Neural progenitor cell (in vitro differentiated cells): Measurements from ENCODE around the gene ZNF106. TPM values are rescaled to one million over a fixed set of nuclear protein-coding genes. Genes with fewer than 3 reads are reported as not detected.

Experiments used
- DNase-seq: peaks from one replicate; pipeline ENCODE4 v3.0.0-alpha.2; 2016; ENCODE audit warnings: low spot score
- H2AFZ ChIP-seq: fragments of 200-600 bp; sonication (generic); replicated peaks from 2 replicates; pipeline ENCODE4 v1.6.1; 2016; ENCODE audit warnings: antibody characterized with exemption
- H3F3A ChIP-seq: fragments of 200-600 bp; sonication (generic); 2 replicates; pipeline ENCODE4 v1.6.1; 2016; ENCODE audit warnings: antibody characterized with exemption, low read depth
- H3K27ac ChIP-seq: fragments of 200-600 bp; sonication (generic); 2 replicates; pipeline ENCODE4 v1.5.1; 2016; ENCODE audit warnings: mild to moderate bottlenecking
- H3K27me3 ChIP-seq: fragments of 200-600 bp; sonication (generic); 2 replicates; pipeline ENCODE4 v1.6.1; 2016; ENCODE audit warnings: mild to moderate bottlenecking, moderate library complexity
- H3K36me3 ChIP-seq: fragments of 200-600 bp; sonication (generic); 2 replicates; pipeline ENCODE4 v1.5.1; 2016
- H3K4me1 ChIP-seq: fragments of 200-600 bp; sonication (generic); 2 replicates; pipeline ENCODE4 v1.6.1; 2016; ENCODE audit warnings: mixed run types
- H3K4me2 ChIP-seq: fragments of 200-600 bp; sonication (generic); 2 replicates; pipeline ENCODE4 v1.6.1; 2016
- H3K4me3 ChIP-seq: fragments of 200-600 bp; sonication (generic); 2 replicates; pipeline ENCODE4 v1.5.1; 2016
- H3K79me2 ChIP-seq: fragments of 200-600 bp; sonication (generic); 2 replicates; pipeline ENCODE4 v1.6.1; 2016; ENCODE audit warnings: low read depth
- H3K9ac ChIP-seq: fragments of 200-600 bp; sonication (generic); 2 replicates; pipeline ENCODE4 v1.6.1; 2016
- H3K9me3 ChIP-seq: fragments of 200-600 bp; sonication (generic); 2 replicates; pipeline ENCODE4 v1.5.1; 2016; ENCODE audit warnings: low read depth
- H4K20me1 ChIP-seq: fragments of 200-600 bp; sonication (generic); 2 replicates; pipeline ENCODE4 v1.6.1; 2016; ENCODE audit warnings: low read depth
- H3K27ac Mint-ChIP-seq: 3 replicates; pipeline ENCODE4 v1.8.0; 2021; ENCODE audit warnings: mixed read lengths
- H3K27me3 Mint-ChIP-seq: 2 replicates; pipeline ENCODE4 v1.8.0; 2022; ENCODE audit warnings: low read depth, mild to moderate bottlenecking, inconsistent platforms, moderate library complexity, mixed read lengths; ENCODE audit not compliant: insufficient read depth
- H3K36me3 Mint-ChIP-seq: 3 replicates; pipeline ENCODE4 v1.8.0; 2021; ENCODE audit warnings: mixed read lengths
- H3K4me1 Mint-ChIP-seq: 3 replicates; pipeline ENCODE4 v1.8.0; 2021; ENCODE audit warnings: mixed read lengths
- H3K4me3 Mint-ChIP-seq: 3 replicates; pipeline ENCODE4 v1.8.0; 2021; ENCODE audit warnings: mild to moderate bottlenecking, moderate library complexity, mixed read lengths
- H3K9me3 Mint-ChIP-seq: 3 replicates; pipeline ENCODE4 v1.8.0; 2020; ENCODE audit warnings: mixed read lengths
- EZH2 ChIP-seq: fragments of 200-600 bp; sonication (generic); IDR thresholded peaks from 2 replicates; pipeline ENCODE4 v1.6.1; 2017; ENCODE audit warnings: antibody characterized with exemption, mild to moderate bottlenecking, moderate library complexity
- EZH2phosphoT487 ChIP-seq: fragments of 200-600 bp; sonication (generic); IDR thresholded peaks from 2 replicates; pipeline ENCODE4 v1.6.1; 2017; ENCODE audit warnings: antibody characterized with exemption
- total RNA-seq: library from RNA; depleted of rRNA; stranded (reverse); fragments of >200 nt; gene quantifications from 2 replicates; pipeline ENCODE4 v1.2.3, GENCODE V29; 2015; ENCODE audit warnings: low replicate concordance
- TF ChIP-seq, protein P1 (sequence below): fragments of 200-600 bp; sonication (generic); IDR thresholded peaks from 2 replicates; pipeline ENCODE4 v1.5.1; 2017; ENCODE audit warnings: antibody characterized with exemption, mild to moderate bottlenecking

Gene ZNF106
- total RNA-seq, 1 donor from 2014 or later = 72.2 TPM

GRCh38 chr15:42408178-42408577 lies 82.8 kb downstream of the ZNF106 start:
- TF ChIP-seq EZH2phosphoT487 = no peak
- TF ChIP-seq EZH2 = no peak
- TF ChIP-seq, protein P1, sequence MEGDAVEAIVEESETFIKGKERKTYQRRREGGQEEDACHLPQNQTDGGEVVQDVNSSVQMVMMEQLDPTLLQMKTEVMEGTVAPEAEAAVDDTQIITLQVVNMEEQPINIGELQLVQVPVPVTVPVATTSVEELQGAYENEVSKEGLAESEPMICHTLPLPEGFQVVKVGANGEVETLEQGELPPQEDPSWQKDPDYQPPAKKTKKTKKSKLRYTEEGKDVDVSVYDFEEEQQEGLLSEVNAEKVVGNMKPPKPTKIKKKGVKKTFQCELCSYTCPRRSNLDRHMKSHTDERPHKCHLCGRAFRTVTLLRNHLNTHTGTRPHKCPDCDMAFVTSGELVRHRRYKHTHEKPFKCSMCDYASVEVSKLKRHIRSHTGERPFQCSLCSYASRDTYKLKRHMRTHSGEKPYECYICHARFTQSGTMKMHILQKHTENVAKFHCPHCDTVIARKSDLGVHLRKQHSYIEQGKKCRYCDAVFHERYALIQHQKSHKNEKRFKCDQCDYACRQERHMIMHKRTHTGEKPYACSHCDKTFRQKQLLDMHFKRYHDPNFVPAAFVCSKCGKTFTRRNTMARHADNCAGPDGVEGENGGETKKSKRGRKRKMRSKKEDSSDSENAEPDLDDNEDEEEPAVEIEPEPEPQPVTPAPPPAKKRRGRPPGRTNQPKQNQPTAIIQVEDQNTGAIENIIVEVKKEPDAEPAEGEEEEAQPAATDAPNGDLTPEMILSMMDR = no peak
- Histone ChIP-seq H4K20me1 (no peaks in the 10 kb centered on the region), H3K27ac (no peak overlapping the region), H3K4me1 (no peaks in the 10 kb centered on the region), H3K36me3 (no peaks in the 10 kb centered on the region), H2AFZ (no peak overlapping the region), H3K9ac (no peak overlapping the region), H3K4me2 (no peak overlapping the region), H3K79me2 (no peaks in the 10 kb centered on the region), H3K27me3 (no peaks in the 10 kb centered on the region), H3K9me3 (no peaks in the 10 kb centered on the region), H3F3A (no peaks in the 10 kb centered on the region), H3K4me3 (no peak overlapping the region)
- Mint-ChIP-seq H3K27ac (peak overlapping the region; percentile 65), H3K36me3 (peaks cover 6% of the 10 kb centered on the region), H3K9me3 (no peaks in the 10 kb centered on the region), H3K4me1 (no peaks in the 10 kb centered on the region), H3K27me3 (peaks cover 3% of the 10 kb centered on the region), H3K4me3 (no peak overlapping the region)
- no peak for DNase-seq

GRCh38 chr15:42405863-42406482 lies 85.0 kb downstream of the ZNF106 start:
- H3K9me3 Mint-ChIP-seq = no peaks in the 10 kb centered on the region
- no peak for DNase-seq
- TF ChIP-seq EZH2 = no peak
- TF ChIP-seq EZH2phosphoT487 = no peak
- TF ChIP-seq, protein P1 = no peak
- H3K4me1 Mint-ChIP-seq = no peaks in the 10 kb centered on the region
- Histone ChIP-seq H3K4me3 (no peak overlapping the region), H3K4me2 (no peak overlapping the region), H4K20me1 (no peaks in the 10 kb centered on the region), H3K27ac (no peak overlapping the region), H3K9me3 (no peaks in the 10 kb centered on the region), H3K79me2 (no peaks in the 10 kb centered on the region), H3F3A (no peaks in the 10 kb centered on the region), H3K36me3 (no peaks in the 10 kb centered on the region), H3K4me1 (no peaks in the 10 kb centered on the region), H3K9ac (no peak overlapping the region), H2AFZ (no peak overlapping the region), H3K27me3 (no peaks in the 10 kb centered on the region)
- H3K27ac Mint-ChIP-seq = no peak overlapping the region
- H3K4me3 Mint-ChIP-seq = no peak overlapping the region
- H3K36me3 Mint-ChIP-seq = peaks cover 2% of the 10 kb centered on the region
- peaks cover 3% of the 10 kb centered on the region for H3K27me3 Mint-ChIP-seq

- Histone ChIP-seq H3K27ac (no peak overlapping the region), H3K27me3 (no peaks in the 10 kb centered on the region), H3K9me3 (no peaks in the 10 kb centered on the region), H3K36me3 (no peaks in the 10 kb centered on the region), H3K9ac (no peak overlapping the region), H3K79me2 (no peaks in the 10 kb centered on the region), H4K20me1 (no peaks in the 10 kb centered on the region), H3F3A (no peaks in the 10 kb centered on the region), H3K4me3 (no peak overlapping the region), H3K4me1 (no peaks in the 10 kb centered on the region), H2AFZ (peak overlapping the region; percentile 47), H3K4me2 (no peak overlapping the region)
- H3K4me3 Mint-ChIP-seq = no peak overlapping the region
- no peak for DNase-seq
- no peak for TF ChIP-seq EZH2
- no peak for TF ChIP-seq EZH2phosphoT487
- TF ChIP-seq, protein P1 = no peak
- no peaks in the 10 kb centered on the region for H3K9me3 Mint-ChIP-seq
- H3K27ac Mint-ChIP-seq = no peak overlapping the region
- H3K36me3 Mint-ChIP-seq = no peaks in the 10 kb centered on the region
- peaks cover 2% of the 10 kb centered on the region for H3K27me3 Mint-ChIP-seq
- H3K4me1 Mint-ChIP-seq = no peaks in the 10 kb centered on the region
Observed at GRCh38 chr15:42404461-42405235, 86.3 kb downstream of the ZNF106 start.
